Sigmoid colon (tissue), 7 donors: ENCODE measurements around the gene SLC22A8. TPM values are rescaled to one million over a fixed set of nuclear protein-coding genes. Genes with fewer than 3 reads are reported as not detected.

Experiments used
- DNase-seq: peaks from one replicate; pipeline ENCODE4 v3.0.0-alpha.2; 2019
- H3K27ac ChIP-seq, 4 donors: fragments of 200-600 bp; sonication (generic); one replicate each; pipeline ENCODE4 v1.5.1; 2016 to 2019; ENCODE audit warnings: mild to moderate bottlenecking in 1 of 4
- H3K27me3 ChIP-seq, 3 donors: fragments of 200-600 bp; sonication (generic); one replicate each; pipeline ENCODE4 v1.5.1; 2019; ENCODE audit warnings: mild to moderate bottlenecking in 1 of 3
- H3K36me3 ChIP-seq, 4 donors: fragments of 200-600 bp; sonication (generic); one replicate each; pipeline ENCODE4 v1.5.1; 2016 to 2019
- H3K4me1 ChIP-seq, 4 donors: fragments of 200-600 bp; sonication (generic); one replicate each; pipeline ENCODE4 v1.5.1; 2017 to 2019
- H3K4me3 ChIP-seq, 4 donors: fragments of 200-600 bp; sonication (generic); one replicate each; pipeline ENCODE4 v1.5.1; 2017 to 2019; ENCODE audit warnings: mild to moderate bottlenecking in 2 of 4, moderate library complexity in 1 of 4
- H3K9me3 ChIP-seq, 4 donors: fragments of 200-600 bp in 3 of 4; sonication (generic) in 3 of 4; one replicate each; pipeline versions ENCODE4 v1.5.1 to v1.6.1; 2013 to 2019
- EP300 ChIP-seq, 4 donors: sonication (generic); formaldehyde crosslinking; IDR thresholded peaks; one replicate each; pipeline ENCODE4 v1.6.1; 2017; ENCODE audit warnings: antibody characterized with exemption in 4 of 4
- POLR2A ChIP-seq, 2 donors: fragments of 450-650 bp; IDR thresholded peaks; one replicate each; pipeline ENCODE4 v1.6.1; 2016; ENCODE audit warnings: antibody characterized with exemption in 2 of 2, mild to moderate bottlenecking in 2 of 2, moderate library complexity in 2 of 2
- POLR2AphosphoS5 ChIP-seq, 4 donors: sonication (generic); formaldehyde crosslinking; IDR thresholded peaks; one replicate each; pipeline ENCODE4 v1.6.1; 2017; ENCODE audit warnings: antibody characterized with exemption in 4 of 4
- WGBS, 2 donors: extraction: QIAGEN DNeasy Blood & Tissue Kit; methylation state at CpG; one replicate each; pipeline ENCODE4 v1.1.7; 2013; 5-methylcytosine and 5-hydroxymethylcytosine counted together
- intact Hi-C: fragments of 100-400 bp; cut with DNase I; formaldehyde crosslinking; loops from one replicate; pipeline ENCODE4 v1.15.1; 2023
- polyA plus RNA-seq, 3 donors: library from polyadenylated mRNA; stranded (reverse); fragments of 200-250 nt; gene quantifications; one replicate each; pipeline ENCODE4 v1.2.3, GENCODE V29; 2013
- total RNA-seq, 4 donors: library from RNA; depleted of rRNA; stranded (reverse); fragments of >200 nt; gene quantifications; one replicate each; pipeline ENCODE4 v1.1.0, GENCODE V29; 2016
- TF ChIP-seq, protein P1 (sequence below), 4 experiments: fragments of 450-650 bp in 3 of 4; fragments of 200-600 bp in 1 of 4; IDR thresholded peaks; one replicate each; pipeline ENCODE4 v1.5.1; 2016 to 2019; ENCODE audit warnings: antibody characterized with exemption in 4 of 4, mild to moderate bottlenecking in 3 of 4, moderate library complexity in 2 of 4
- donor health status: healthy with polysubstance abuse.
- donor health status: Bipolar disorder and iron deficiency.
- donor health status: healthy.

The SLC22A8 gene
- total and polyA plus RNA-seq, 7 donors: not detected

DNA sequence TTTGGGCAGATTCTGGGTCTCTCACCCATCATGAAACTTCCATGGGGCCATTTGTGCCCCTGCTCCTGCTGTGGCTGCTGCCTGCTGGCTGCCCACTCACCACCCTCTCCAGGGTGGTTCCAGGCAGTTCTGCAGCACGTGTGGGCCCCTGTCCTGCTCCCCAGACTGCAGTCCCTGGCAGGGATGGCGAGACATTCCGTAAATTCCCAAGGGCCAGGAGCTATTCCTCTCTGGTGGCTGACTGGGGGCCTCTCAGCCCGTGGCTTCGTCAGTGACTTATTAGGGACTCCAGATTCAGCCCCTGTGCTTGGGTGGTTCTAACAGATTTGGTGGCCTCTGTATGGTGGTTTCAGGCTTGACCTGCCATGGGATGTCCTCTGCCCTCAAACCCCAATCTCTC is 3.9 kb upstream of the SLC22A8 start:
- H3K27ac ChIP-seq: no peak overlapping the region
- TF ChIP-seq, protein P1, sequence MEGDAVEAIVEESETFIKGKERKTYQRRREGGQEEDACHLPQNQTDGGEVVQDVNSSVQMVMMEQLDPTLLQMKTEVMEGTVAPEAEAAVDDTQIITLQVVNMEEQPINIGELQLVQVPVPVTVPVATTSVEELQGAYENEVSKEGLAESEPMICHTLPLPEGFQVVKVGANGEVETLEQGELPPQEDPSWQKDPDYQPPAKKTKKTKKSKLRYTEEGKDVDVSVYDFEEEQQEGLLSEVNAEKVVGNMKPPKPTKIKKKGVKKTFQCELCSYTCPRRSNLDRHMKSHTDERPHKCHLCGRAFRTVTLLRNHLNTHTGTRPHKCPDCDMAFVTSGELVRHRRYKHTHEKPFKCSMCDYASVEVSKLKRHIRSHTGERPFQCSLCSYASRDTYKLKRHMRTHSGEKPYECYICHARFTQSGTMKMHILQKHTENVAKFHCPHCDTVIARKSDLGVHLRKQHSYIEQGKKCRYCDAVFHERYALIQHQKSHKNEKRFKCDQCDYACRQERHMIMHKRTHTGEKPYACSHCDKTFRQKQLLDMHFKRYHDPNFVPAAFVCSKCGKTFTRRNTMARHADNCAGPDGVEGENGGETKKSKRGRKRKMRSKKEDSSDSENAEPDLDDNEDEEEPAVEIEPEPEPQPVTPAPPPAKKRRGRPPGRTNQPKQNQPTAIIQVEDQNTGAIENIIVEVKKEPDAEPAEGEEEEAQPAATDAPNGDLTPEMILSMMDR (IDR thresholded peaks at IDR 0.05): no peak
- TF ChIP-seq EP300 (IDR thresholded peaks at IDR 0.05) (no peak), POLR2A (IDR thresholded peaks at IDR 0.05) (no peak), POLR2AphosphoS5 (IDR thresholded peaks at IDR 0.05) (no peak)
- peaks cover 0 to 8% (median 3%) of the 10 kb centered on the region in 4 donors for H3K4me1 ChIP-seq
- WGBS, 2 donors: 80 to 81% methylated on average over 5 of the region's 5 CpGs
- intact Hi-C loops: no loop called here
- no peaks in the 10 kb centered on the region for H3K9me3 ChIP-seq
- no peak overlapping the region for H3K4me3 ChIP-seq
- DNase-seq: no peak
- no peaks in the 10 kb centered on the region for H3K36me3 ChIP-seq
- H3K27me3 ChIP-seq: peaks cover 0 to 10% (median 0%) of the 10 kb centered on the region in 3 donors

- no peak overlapping the region for H3K27ac ChIP-seq
- H3K4me1 ChIP-seq: no peaks in the 10 kb centered on the region
- H3K9me3 ChIP-seq: no peaks in the 10 kb centered on the region
- H3K36me3 ChIP-seq: no peaks in the 10 kb centered on the region
- 38 to 53% methylated on average over 8 of the region's 8 CpGs for WGBS, 2 donors
- peak; percentile 18 for DNase-seq
- TF ChIP-seq POLR2A (IDR thresholded peaks at IDR 0.05): no peak
- TF ChIP-seq, protein P1 (IDR thresholded peaks at IDR 0.05): no peak
- no peak for TF ChIP-seq POLR2AphosphoS5 (IDR thresholded peaks at IDR 0.05)
- TF ChIP-seq EP300 (IDR thresholded peaks at IDR 0.05): no peak
- no peak overlapping the region for H3K4me3 ChIP-seq
- intact Hi-C loops: no loop called here
- H3K27me3 ChIP-seq: peaks cover 0 to 10% (median 0%) of the 10 kb centered on the region in 3 donors
Measured at GRCh38 chr11:63017306-63017974, 1.8 kb upstream of the SLC22A8 start.

DNA sequence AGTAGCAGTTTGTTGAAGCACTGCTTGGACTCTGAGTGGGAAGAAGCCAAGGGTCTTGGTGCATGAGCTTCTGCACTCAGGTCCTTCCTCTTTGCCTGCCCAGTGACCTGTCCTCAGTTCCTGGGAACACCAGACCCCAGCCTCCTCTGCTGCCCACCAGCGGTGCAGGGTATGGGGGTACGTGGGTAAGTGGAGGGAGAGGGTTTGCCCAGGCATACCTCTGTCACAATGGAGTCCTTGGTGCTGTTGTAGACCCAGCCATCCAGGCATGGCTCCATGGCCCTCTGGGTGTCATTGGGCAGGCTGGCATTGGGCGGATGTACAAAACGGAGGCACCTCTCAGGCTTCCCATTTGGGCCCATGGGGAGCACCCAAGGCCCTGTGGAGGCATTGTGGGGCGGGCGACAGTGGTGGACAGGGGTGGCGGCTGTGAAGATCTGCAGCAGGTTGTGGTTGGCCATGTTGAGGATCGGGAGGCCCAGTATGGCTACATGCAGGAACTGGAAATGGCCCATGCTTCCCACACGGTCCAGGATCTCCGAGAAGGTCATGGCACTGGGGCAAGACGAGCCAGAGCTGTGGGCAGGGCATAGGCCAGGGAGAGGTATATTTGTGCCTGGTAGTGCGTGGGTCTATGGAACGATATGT is 1.1 kb downstream of the SLC22A8 start:
- H3K27ac ChIP-seq: no peak overlapping the region
- intact Hi-C loops: no loop called here
- no peak overlapping the region for H3K4me3 ChIP-seq
- H3K27me3 ChIP-seq: peaks cover 0 to 10% (median 0%) of the 10 kb centered on the region in 3 donors
- TF ChIP-seq, protein P1 (IDR thresholded peaks at IDR 0.05): no peak
- TF ChIP-seq POLR2AphosphoS5 (IDR thresholded peaks at IDR 0.05) (no peak), EP300 (IDR thresholded peaks at IDR 0.05) (no peak), POLR2A (IDR thresholded peaks at IDR 0.05) (no peak)
- WGBS, 2 donors: 87 to 92% methylated on average over 13 of the region's 13 CpGs
- no peaks in the 10 kb centered on the region for H3K36me3 ChIP-seq
- no peaks in the 10 kb centered on the region for H3K9me3 ChIP-seq
- H3K4me1 ChIP-seq: no peaks in the 10 kb centered on the region
- peak; percentile 45 for DNase-seq

- Histone ChIP-seq H3K4me3 (no peak overlapping the region), H3K36me3 (no peaks in the 10 kb centered on the region), H3K27me3 (no peaks in the 10 kb centered on the region), H3K4me1 (no peaks in the 10 kb centered on the region), H3K9me3 (no peaks in the 10 kb centered on the region), H3K27ac (no peak overlapping the region)
- no peak for DNase-seq
- intact Hi-C loops: no loop called here
- TF ChIP-seq EP300 (IDR thresholded peaks at IDR 0.05): no peak
- TF ChIP-seq, protein P1 (IDR thresholded peaks at IDR 0.05): no peak
- TF ChIP-seq POLR2AphosphoS5 (IDR thresholded peaks at IDR 0.05): no peak
- no peak for TF ChIP-seq POLR2A (IDR thresholded peaks at IDR 0.05)
- 83 to 85% methylated on average over 1 of the region's 1 CpG for WGBS, 2 donors
Measured at GRCh38 chr11:63012839-63013238, 2.8 kb downstream of the SLC22A8 start.
